ENCODE measurements around the gene SEMA3D.

GRCh38 chr7:84981055-84981976 is 205.5 kb downstream of the SEMA3D start:
- no peak for TF ChIP-seq CTCF (IDR thresholded peaks at IDR 0.05; ENCODE audit: extremely low read depth in 1 of 2, insufficient read depth in 1 of 2, low read depth in 1 of 2, low read length in 2 of 2)
- TF ChIP-seq POLR2A (IDR thresholded peaks at IDR 0.05; ENCODE audit: low read depth, low read length) = no peak
- TF ChIP-seq POLR2AphosphoS5 (IDR thresholded peaks at IDR 0.05; ENCODE audit: insufficient read depth, low read depth, low read length) = no peak
- no peak for TF ChIP-seq JUN (IDR thresholded peaks at IDR 0.05; ENCODE audit: borderline replicate concordance, insufficient read depth, insufficient read length, low read depth)
- TF ChIP-seq EZH2 (IDR thresholded peaks at IDR 0.05; ENCODE audit: borderline replicate concordance, low read depth, low read length, severe bottlenecking) = no peak
- no peak for TF ChIP-seq MAX (IDR thresholded peaks at IDR 0.05; ENCODE audit: insufficient read depth, insufficient read length)

Data from endothelial cell of umbilical vein (primary cell).